GM12892 (cell line): ENCODE measurements around the gene ACADL.
A peak's percentile ranks its signal among the peaks of the same experiment; 100 is the strongest.
"Not testable (repeated sequence)": the region's sequence is repeated elsewhere in the genome, so short reads cannot be mapped to it uniquely, and the experiment has no call there.

Experiments
- DNase-seq: peaks from one replicate; pipeline ENCODE4 v3.0.0; 2011; ENCODE audit not compliant: insufficient read length
- FAIRE-seq: peaks from 2 replicates; lab custom pipeline; 2011; peaks lifted over from hg19 to GRCh38; lab: Jason Lieb, UNC
- POLR2A ChIP-seq: IDR thresholded peaks from 2 replicates; pipeline ENCODE4 v1.6.1; 2011; ENCODE audit warnings: low read depth, low read length, control low read depth
- POLR2AphosphoS5 ChIP-seq: IDR thresholded peaks from 2 replicates; pipeline ENCODE4 v1.6.1; 2011; ENCODE audit warnings: low read depth, low read length, control low read depth
- TAF1 ChIP-seq: IDR thresholded peaks from 2 replicates; pipeline ENCODE4 v1.6.1; 2011; ENCODE audit warnings: low read depth, mild to moderate bottlenecking, control low read depth, low read length, borderline replicate concordance

Gene ACADL

DNA sequence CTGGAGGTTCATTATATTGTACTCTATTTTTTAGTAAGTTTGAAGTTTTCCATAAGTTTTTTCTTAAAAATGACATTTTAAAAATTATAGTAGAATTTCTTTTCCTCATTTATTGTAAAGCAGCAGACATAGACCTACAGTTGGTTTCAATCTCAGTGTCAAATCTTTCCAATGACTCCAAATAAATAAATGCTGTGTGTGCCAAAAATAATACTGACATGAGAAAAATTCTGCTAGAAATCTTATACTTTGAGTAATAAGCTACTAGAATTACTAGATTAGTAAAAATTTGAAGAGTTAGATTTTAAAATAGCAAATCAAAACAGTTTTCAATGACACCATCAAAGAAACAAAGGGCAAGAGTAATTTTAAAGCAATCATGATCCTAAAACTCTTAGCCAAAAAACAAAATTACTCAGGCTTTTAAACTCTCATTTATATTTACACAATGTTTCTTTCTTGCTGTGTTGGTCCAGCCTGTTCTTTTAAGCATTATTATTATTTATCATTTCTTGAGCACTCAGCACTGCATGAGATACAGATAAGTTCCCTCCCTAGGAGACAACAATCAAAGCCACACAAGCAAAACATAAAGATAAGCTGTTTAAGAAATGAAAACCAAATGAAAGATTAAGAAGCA lies 45.8 kb downstream of the ACADL start:
- DNase-seq (no peak), FAIRE-seq (no peak)
- TF ChIP-seq POLR2AphosphoS5 (no peak), POLR2A (no peak), TAF1 (no peak)

DNA sequence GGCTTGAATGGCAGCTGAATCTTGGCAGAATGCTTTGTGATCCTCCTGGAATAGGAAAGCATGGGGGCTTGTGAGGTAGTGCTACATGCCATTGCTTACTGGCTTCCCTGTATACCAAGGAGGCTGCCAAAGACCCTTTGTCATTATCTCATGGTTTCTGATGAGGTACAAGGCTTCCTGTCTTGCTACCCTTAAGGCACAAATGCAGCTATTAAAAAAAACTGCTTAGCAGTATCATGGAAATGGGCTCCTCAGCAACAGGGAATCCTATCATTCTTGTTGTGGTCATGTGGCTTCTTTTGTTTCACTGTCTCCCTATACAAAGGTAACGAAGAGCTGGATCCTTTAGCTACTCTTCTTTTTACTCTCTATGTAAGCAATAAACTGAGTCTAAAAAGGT lies 47.5 kb downstream of the ACADL start:
- FAIRE-seq (no peak), DNase-seq (no peak)
- TF ChIP-seq POLR2AphosphoS5 = no peak
- no peak for TF ChIP-seq TAF1

DNA sequence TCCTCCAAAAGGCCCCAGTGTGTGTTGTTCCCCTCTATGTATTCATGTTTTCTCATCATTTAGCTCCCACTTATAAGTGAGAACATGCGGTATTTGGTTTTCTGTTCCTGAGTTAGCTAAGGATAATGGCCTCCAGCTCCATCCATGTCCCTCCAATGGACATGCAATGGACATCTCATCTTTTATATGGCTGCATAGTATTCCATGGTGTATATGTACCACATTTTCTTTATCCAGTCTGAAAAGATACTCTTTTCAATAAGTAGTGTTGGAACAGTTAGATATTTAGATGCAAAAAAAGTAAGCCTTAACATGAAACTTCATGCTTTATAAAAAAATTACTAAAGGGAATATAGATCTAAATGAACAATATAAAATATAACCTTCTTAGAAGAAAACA lies 48.1 kb downstream of the ACADL start:
- FAIRE-seq, DNase-seq: not testable (repeated sequence)

DNA sequence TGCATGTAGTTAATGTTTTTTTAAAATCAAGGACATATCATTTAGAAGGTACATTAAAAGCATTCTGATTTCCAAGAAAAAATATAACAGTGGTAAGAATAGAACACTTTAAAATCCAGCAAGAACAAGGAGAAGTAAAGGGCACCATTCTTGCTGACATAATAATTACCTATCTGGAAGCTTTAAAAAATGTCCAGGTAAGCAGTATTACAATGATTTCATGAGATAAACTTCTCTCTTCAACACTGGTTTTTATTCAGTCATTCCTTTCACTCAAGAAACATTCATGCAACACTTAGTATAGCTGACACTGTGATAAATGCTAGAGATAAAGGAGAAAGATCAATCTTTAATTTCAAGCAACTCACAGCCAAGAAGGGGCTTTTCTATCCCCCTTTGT lies 51.2 kb downstream of the ACADL start:
- TF ChIP-seq POLR2AphosphoS5 = no peak
- no peak for TF ChIP-seq TAF1
- TF ChIP-seq POLR2A = no peak
- DNase-seq = no peak
- no peak for FAIRE-seq

DNA sequence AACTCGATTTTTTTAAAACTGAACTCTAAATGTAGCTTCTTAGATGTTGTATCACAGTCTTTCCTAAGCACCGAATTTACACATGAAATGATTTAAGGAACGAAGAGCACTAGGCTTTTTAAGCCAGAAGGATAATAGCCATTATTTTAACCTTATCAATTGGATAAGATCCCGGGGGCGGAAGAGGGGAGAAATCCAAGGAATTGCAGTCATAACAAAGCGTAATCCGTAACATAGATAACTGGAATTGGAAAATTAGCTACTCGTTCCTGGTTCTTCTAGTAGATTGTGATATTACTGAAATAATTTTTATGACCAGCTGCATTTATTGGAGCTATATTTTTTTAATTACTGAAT lies 53.0 kb downstream of the ACADL start:
- TF ChIP-seq POLR2AphosphoS5 (no peak), TAF1 (no peak), POLR2A (no peak)
- DNase-seq (no peak), FAIRE-seq (no peak)

DNA sequence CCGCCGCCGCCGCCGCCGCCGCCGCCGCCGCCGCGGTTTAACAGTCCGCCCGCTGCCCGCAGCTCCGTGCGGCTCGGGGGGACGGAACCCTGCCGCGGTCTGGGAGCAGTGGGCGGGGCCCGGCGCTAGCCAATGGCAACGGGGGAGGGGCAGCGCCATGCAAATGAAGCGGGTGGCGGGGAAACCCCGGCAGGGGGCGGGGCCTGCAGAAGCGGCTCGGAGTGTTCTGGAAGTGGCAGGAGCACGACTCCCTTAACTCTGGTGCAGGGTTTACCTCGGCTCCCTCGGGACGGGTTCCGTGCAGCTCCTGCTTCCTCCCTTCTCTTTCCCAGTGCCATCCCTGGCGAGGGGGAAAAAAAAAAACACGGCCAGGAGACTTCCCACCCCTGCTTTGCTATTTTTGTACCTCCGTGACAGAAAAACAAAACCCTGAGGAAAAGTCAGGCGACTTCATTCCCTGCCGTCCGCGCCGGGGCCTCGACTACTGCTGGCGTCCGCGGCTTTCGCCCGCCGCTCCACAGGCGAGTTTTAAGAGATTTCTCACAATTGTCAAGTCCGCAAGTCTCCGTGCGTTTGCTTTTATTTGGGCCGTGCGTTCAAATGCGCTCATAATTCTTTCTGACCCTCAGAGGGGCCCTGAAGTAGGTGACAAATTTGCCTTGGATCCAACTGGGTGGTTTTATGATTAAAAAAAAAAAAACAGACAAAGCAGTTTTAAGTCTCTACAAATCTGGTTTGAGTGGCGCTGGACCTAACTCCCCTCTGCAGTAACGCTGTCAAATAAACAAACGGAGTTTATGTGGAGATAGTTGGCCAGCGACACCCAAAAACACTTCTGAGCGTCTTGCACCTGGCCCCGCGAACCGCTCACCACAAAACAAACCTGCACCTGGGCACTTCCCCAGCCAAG lies 53.7 kb downstream of the ACADL start, which contains the start of gene KANSL1L:
Gene KANSL1L (minus strand): TSS at position 101 of the 910 bp plus-strand sequence. CDS start 16,827 bp downstream, outside the sequence.
- DNase-seq (peak; percentile 76), FAIRE-seq (peak; percentile 100)
- TF ChIP-seq TAF1 = no peak
- TF ChIP-seq POLR2A = no peak; the same call in 1 of the 2 replicates
- no peak for TF ChIP-seq POLR2AphosphoS5

DNA sequence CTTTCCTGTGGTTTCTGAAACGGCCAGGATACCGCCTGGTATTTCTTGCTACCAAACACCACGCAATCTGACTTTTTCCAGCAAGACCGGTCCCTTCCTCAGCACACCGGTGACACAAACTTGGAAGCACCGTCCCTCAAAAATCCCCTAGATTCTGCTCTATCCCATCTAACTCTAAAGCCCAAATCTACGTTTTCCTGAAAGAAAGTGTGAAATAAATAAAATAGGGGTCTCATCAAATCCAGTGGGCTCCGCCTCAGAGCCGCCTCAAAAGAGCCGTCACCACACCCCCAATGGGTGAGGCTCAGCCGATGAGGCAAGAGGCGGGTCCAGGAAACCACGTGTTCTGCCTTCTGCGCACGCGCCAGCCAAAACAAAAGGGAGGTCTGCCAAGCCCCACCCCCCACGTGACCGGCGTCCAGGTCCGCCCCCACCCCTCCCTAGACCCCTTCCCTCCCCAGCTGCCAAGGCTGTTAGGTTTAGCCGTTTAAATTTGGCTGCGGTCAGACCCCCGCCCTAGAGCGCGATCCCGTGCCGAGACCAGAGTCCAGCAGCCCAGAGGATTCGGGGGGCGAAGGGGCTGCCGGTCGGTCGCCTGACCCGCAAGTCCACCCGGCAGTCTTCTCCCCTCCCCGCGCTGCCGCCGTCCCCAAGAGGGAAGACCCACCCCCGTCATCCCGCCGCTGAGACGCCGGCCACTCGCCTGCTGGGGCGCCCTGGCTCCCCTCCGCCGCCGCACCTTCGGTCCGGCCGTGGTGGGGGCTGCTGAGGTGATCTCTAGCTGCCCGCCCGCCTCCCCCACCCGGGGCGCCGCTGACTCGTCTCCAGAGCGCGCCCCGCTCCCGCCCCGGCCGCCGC lies 54.6 kb downstream of the ACADL start:
- FAIRE-seq = peak; percentile 96
- DNase-seq = peak; percentile 63

DNA sequence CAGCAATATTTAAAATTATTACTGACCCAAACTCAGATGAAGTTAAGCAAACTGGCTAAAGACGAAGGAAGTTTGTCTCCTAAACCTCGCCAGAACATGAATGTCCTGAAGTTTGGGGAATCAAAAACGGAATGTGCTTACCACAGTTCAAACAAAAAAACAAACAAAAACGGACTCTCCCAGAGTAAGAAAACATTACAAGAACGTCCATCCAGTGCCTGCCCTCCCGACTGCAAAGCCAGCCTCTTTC lies 55.1 kb downstream of the ACADL start:
- no peak for DNase-seq
- no peak for TF ChIP-seq POLR2AphosphoS5
- no peak for TF ChIP-seq TAF1
- no peak for TF ChIP-seq POLR2A
- FAIRE-seq = no peak

More for the DNA sequence above, 54.6 kb downstream of the ACADL start:
- TF ChIP-seq POLR2A (peak; percentile 63), TAF1 (no peak), POLR2AphosphoS5 (0 out of 2 replicates have a peak, but pooled peaks have one; percentile 47)

DNA sequence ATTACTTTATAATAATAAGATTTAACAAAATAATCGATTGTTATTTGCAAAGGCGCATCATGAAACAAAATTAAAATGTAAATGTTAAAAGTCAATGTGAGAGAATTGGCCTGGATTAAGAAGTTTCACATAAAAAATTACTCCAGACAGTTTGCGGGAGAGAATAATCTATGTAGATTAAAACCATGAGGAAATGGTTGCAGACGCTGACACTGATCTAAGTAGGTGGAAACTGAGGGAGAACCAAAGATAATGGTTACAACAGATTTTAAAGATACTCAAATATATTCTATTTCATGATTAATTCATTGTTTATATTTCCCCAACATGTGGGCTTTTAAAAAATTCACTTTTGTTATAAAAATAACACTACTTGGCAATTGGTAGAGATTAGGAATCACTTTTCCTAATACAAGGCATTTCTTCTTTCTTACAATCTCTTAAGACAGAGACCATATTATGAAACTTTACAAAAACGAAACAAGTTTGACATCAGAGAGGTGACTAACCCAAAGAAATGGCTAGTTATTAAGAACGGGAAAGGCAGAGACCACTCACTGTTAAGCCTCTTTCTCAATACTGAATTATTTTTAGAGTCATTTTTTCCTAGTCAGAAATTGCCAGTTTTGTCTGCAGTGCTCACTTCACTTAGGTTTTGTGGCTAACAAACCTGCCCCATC lies 55.6 kb downstream of the ACADL start:
- FAIRE-seq = peak; percentile 68
- no peak for DNase-seq

DNA sequence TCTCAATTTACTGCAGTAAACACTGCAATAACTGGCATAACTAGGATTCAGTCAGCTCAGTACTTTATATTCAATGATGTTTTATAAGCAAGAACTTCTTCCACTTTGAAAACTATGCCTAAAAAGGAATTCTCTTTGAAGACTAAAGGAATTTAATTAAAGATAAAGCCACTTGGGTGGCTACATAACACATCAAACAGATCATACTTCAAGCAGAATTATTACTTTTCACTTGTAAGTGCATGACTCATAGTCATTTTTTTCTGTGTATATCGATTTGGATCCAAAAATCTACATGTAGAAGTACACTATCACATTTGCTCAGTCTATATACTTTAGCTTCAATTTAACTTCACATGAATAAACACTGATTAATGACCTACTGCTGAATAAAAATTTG lies 58.0 kb downstream of the ACADL start:
- no peak for FAIRE-seq
- DNase-seq = no peak
- TF ChIP-seq POLR2AphosphoS5 = no peak
- TF ChIP-seq TAF1 = no peak
- TF ChIP-seq POLR2A = no peak

More for the DNA sequence above, 55.6 kb downstream of the ACADL start:
- TF ChIP-seq POLR2A (no peak), TAF1 (no peak), POLR2AphosphoS5 (no peak)

DNA sequence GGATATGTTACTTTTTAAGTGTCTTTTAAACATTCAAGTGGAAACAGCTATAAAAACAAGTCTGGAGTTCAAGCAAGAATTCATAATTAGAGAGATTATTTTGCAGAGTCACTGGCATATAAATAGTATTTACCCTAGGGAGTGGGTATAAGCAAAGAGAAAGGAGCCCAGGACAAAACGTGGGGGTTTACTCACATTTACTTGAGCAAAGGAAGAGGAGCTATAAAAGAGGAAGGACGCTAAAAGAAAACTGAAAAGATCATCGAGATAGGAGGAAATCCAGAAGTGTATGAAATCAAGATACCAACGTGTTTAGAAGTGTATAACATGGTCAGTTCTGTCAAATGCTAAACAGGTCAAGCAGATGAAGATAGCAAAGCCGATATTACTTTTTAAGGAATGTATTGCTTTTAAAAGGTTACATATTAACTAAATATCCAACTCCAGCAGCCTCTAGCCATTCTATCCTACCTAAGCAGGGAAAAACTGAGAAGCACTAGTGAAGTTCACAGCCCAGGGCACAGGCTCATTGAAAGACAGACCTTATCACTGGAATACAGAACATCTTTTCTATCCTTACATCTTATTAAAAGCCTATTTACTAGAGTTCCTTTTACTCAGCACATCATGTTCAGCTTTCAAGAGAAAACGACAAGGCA lies 62.7 kb downstream of the ACADL start:
- DNase-seq (no peak), FAIRE-seq (no peak)
- TF ChIP-seq TAF1 (no peak), POLR2AphosphoS5 (no peak), POLR2A (no peak)
